ENCODE results near the gene USP53. TPM values are rescaled to one million over a fixed set of nuclear protein-coding genes. Genes with fewer than 3 reads are reported as not detected.
"Not testable (repeated sequence)": the region's sequence is repeated elsewhere in the genome, so short reads cannot be mapped to it uniquely, and the experiment has no call there.

Gene USP53
- polyA plus RNA-seq, 4 donors, result 4.9 to 25.5 (median 11.4) TPM

DNA sequence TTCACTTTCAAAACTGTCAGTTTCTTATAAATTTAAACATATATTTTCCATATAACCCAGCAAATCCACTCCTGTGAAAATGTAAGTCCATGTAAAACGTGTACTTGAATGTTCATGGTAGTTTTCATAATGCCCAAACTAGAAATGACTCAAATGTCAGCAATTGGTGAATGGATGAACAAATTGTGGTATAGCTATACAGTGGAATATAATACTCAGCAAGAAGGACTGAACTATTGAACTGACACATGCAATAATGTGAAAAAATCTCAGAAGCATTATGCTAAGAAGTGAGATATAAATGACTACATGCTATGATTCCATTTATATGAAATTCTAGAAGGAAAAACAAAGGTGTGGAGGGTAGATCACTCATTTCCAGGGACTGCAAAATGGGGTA, 52.2 kb downstream of the USP53 start:
- Histone ChIP-seq H3K36me3 (ENCODE audit: control insufficient read depth in 3 of 3, insufficient read depth in 2 of 3, low read depth in 1 of 3, low read length in 3 of 3) (peaks cover 0 to 7% (median 6%) of the 10 kb centered on the region in 3 donors), H3K27me3 (ENCODE audit: control insufficient read depth in 3 of 3, insufficient read depth in 3 of 3, low read length in 3 of 3) (no peaks in the 10 kb centered on the region), H3K9me3 (ENCODE audit: control insufficient read depth in 2 of 2, insufficient read depth in 1 of 2, low read depth in 1 of 2, low read length in 1 of 2) (no peaks in the 10 kb centered on the region), H3K4me3 (ENCODE audit: low read depth in 1 of 3, low read length in 3 of 3) (no peak overlapping the region), H3K27ac (ENCODE audit: low read depth in 1 of 3, low read length in 2 of 3) (no peak overlapping the region), H3K4me1 (ENCODE audit: control insufficient read depth in 3 of 3, insufficient read depth in 2 of 3, low read depth in 1 of 3, low read length in 2 of 3) (no peaks in the 10 kb centered on the region)
- FAIRE-seq (no peak), DNase-seq (no peak)
- WGBS, 3 donors, result 81 to 89% (median 84%) methylated on average over 1 of the region's 1 CpG

DNA sequence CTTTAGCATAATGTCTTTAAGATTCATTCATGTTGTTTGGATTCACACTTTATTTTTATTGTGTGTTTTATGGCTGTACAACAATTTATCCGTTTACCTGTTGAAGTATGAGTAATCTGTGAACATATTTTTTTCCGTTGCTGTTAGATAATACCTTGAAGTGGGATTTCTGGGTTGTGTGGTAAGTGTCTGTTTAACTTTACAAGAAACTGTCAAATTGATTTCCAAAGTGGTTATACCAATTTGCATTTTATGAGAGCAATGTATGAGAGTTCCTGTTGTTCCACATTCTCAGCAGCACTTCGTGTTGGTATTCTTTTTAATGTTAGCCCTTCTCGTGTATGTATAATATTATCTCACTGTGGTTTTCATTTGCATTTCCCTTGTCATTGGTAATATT, 53.6 kb downstream of the USP53 start:
- FAIRE-seq, result no peak
- Histone ChIP-seq H3K4me1 (ENCODE audit: control insufficient read depth in 3 of 3, insufficient read depth in 2 of 3, low read depth in 1 of 3, low read length in 2 of 3) (no peaks in the 10 kb centered on the region), H3K4me3 (ENCODE audit: low read depth in 1 of 3, low read length in 3 of 3) (no peak overlapping the region), H3K27ac (ENCODE audit: low read depth in 1 of 3, low read length in 2 of 3) (no peak overlapping the region), H3K27me3 (ENCODE audit: control insufficient read depth in 3 of 3, insufficient read depth in 3 of 3, low read length in 3 of 3) (no peaks in the 10 kb centered on the region), H3K9me3 (ENCODE audit: control insufficient read depth in 2 of 2, insufficient read depth in 1 of 2, low read depth in 1 of 2, low read length in 1 of 2) (no peaks in the 10 kb centered on the region), H3K36me3 (ENCODE audit: control insufficient read depth in 3 of 3, insufficient read depth in 2 of 3, low read depth in 1 of 3, low read length in 3 of 3) (peaks cover under 1 to 6% (median 5%) of the 10 kb centered on the region in 3 donors)
- DNase-seq, result no peak
- 71 to 81% (median 73%) methylated on average over 4 of the region's 4 CpGs for WGBS, 3 donors

DNA sequence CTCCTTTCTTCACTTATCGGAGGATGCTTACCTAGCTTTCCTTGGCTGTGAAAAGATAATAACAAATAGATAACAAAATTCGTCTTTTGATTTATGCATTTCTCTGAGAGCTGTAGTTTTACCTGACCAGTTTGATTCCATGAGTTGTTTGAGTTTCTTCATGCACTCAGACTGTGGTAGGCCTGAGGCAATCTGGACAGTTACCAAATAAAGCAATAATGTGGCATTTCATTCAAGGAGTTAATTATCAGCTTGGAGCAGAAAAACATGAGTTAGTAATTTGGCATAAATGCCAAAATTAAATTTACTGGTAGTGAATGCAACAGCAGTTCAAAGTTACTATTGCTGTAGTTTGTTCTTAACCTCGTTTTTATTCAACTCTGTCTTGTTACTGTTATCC, 56.0 kb downstream of the USP53 start:
- Histone ChIP-seq H3K27me3 (ENCODE audit: control insufficient read depth in 3 of 3, insufficient read depth in 3 of 3, low read length in 3 of 3) (no peaks in the 10 kb centered on the region), H3K4me3 (ENCODE audit: low read depth in 1 of 3, low read length in 3 of 3) (no peak overlapping the region), H3K27ac (ENCODE audit: low read depth in 1 of 3, low read length in 2 of 3) (no peak overlapping the region), H3K36me3 (ENCODE audit: control insufficient read depth in 3 of 3, insufficient read depth in 2 of 3, low read depth in 1 of 3, low read length in 3 of 3) (peaks cover 3 to 13% (median 13%) of the 10 kb centered on the region in 3 donors), H3K4me1 (ENCODE audit: control insufficient read depth in 3 of 3, insufficient read depth in 2 of 3, low read depth in 1 of 3, low read length in 2 of 3) (no peaks in the 10 kb centered on the region), H3K9me3 (ENCODE audit: control insufficient read depth in 2 of 2, insufficient read depth in 1 of 2, low read depth in 1 of 2, low read length in 1 of 2) (no peaks in the 10 kb centered on the region)
- DNase-seq, result no peak
- WGBS, 3 donors, result 88 to 93% (median 91%) methylated on average over 3 of the region's 3 CpGs
- no peak for FAIRE-seq

DNA sequence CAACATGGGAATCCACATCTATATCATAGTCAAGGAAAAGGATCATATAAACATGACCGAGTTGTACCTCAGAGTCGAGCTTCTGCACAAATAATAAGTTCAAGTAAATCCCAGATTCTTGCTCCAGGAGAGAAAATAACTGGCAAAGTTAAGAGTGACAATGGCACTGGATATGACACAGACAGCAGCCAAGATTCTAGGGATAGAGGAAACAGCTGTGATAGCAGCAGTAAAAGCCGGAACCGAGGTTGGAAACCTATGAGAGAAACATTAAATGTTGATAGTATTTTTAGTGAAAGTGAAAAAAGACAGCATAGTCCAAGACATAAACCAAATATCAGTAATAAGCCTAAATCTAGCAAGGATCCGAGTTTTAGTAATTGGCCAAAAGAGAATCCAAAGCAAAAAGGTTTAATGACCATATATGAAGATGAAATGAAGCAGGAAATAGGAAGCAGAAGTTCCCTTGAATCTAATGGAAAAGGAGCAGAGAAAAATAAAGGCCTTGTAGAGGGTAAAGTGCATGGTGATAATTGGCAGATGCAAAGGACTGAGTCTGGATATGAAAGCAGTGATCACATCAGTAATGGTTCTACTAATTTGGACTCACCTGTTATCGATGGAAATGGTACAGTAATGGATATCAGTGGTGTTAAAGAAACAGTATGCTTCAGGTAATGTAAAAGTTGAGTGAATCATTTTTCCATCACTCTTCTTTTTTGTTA, 59.0 kb downstream of the USP53 start:
- Histone ChIP-seq H3K4me3 (ENCODE audit: low read depth in 1 of 3, low read length in 3 of 3) (no peak overlapping the region), H3K9me3 (ENCODE audit: control insufficient read depth in 2 of 2, insufficient read depth in 1 of 2, low read depth in 1 of 2, low read length in 1 of 2) (no peaks in the 10 kb centered on the region), H3K27me3 (ENCODE audit: control insufficient read depth in 3 of 3, insufficient read depth in 3 of 3, low read length in 3 of 3) (no peaks in the 10 kb centered on the region), H3K4me1 (ENCODE audit: control insufficient read depth in 3 of 3, insufficient read depth in 2 of 3, low read depth in 1 of 3, low read length in 2 of 3) (no peaks in the 10 kb centered on the region), H3K27ac (ENCODE audit: low read depth in 1 of 3, low read length in 2 of 3) (no peak overlapping the region), H3K36me3 (ENCODE audit: control insufficient read depth in 3 of 3, insufficient read depth in 2 of 3, low read depth in 1 of 3, low read length in 3 of 3) (peaks cover 3 to 13% (median 11%) of the 10 kb centered on the region in 3 donors)
- DNase-seq, result no peak
- WGBS, 3 donors, result 79 to 86% (median 84%) methylated on average over 6 of the region's 6 CpGs
- no peak for FAIRE-seq

DNA sequence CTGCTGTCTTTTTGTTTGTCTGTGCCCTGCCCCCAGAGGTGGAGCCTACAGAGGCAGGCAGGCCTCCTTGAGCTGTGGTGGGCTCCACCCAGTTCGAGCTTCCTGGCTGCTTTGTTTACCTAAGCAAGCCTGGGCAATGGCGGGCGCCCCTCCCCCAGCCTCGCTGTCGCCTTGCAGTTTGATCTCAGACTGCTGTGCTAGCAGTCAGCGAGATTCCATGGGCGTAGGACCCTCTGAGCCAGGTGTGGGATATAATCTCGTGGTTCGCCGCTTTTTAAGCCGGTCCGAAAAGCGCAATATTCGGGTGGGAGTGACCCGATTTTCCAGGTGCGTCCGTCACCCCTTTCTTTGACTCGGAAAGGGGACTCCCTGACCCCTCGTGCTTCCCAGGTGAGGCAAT, 67.0 kb downstream of the USP53 start:
- not testable (repeated sequence) for H3K9me3 ChIP-seq (ENCODE audit: control insufficient read depth in 2 of 2, insufficient read depth in 1 of 2, low read depth in 1 of 2, low read length in 1 of 2); DNase-seq; H3K27ac ChIP-seq (ENCODE audit: low read depth in 1 of 3, low read length in 2 of 3); H3K27me3 ChIP-seq (ENCODE audit: control insufficient read depth in 3 of 3, insufficient read depth in 3 of 3, low read length in 3 of 3); H3K4me1 ChIP-seq (ENCODE audit: control insufficient read depth in 3 of 3, insufficient read depth in 2 of 3, low read depth in 1 of 3, low read length in 2 of 3); H3K36me3 ChIP-seq (ENCODE audit: control insufficient read depth in 3 of 3, insufficient read depth in 2 of 3, low read depth in 1 of 3, low read length in 3 of 3); H3K4me3 ChIP-seq (ENCODE audit: low read depth in 1 of 3, low read length in 3 of 3); FAIRE-seq
- 80 to 91% (median 87%) methylated on average over 4 to 19 of the region's 19 CpGs for WGBS, 3 donors

DNA sequence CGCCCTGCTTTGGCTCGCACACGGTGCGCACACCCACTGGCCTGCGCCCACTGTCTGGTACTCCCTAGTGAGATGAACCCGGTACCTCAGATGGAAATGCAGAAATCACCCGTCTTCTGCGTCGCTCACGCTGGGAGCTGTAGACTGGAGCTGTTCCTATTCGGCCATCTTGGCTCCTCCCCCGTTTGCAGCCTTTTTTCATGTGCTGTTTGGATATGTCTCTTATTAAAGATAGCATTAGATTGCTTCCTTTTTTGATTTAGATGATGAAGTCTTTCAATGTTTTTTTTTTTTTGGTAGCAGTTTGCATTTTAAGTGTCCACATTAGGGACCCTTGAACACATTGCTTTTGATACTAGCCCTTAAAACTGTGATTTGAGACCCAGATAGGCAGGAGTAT, 67.4 kb downstream of the USP53 start:
- not testable (repeated sequence) for H3K4me1 ChIP-seq (ENCODE audit: control insufficient read depth in 3 of 3, insufficient read depth in 2 of 3, low read depth in 1 of 3, low read length in 2 of 3); H3K27me3 ChIP-seq (ENCODE audit: control insufficient read depth in 3 of 3, insufficient read depth in 3 of 3, low read length in 3 of 3); DNase-seq; H3K9me3 ChIP-seq (ENCODE audit: control insufficient read depth in 2 of 2, insufficient read depth in 1 of 2, low read depth in 1 of 2, low read length in 1 of 2); H3K4me3 ChIP-seq (ENCODE audit: low read depth in 1 of 3, low read length in 3 of 3); H3K27ac ChIP-seq (ENCODE audit: low read depth in 1 of 3, low read length in 2 of 3); FAIRE-seq; H3K36me3 ChIP-seq (ENCODE audit: control insufficient read depth in 3 of 3, insufficient read depth in 2 of 3, low read depth in 1 of 3, low read length in 3 of 3)
- 95 to 98% (median 95%) methylated on average over 10 to 12 of the region's 12 CpGs for WGBS, 3 donors

DNA sequence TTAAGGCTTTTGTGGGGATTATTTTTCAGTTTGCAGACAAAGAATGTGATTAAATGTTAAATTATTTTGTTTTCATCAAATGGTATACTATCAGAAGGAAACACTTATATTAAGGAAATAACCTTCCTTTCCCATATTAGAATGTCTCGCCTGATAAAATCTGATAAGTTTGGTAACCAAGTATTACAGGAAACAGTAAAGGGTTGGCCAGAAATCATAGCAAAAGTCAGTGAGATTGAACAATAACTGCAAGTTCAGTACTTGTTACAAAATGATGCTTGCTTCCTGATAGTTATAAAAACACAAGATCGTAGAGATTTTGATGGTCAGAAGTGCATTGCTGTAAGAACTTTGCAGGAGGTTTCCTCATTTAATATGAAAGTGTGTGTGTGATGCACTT, 68.9 kb downstream of the USP53 start:
- DNase-seq, result no peak
- Histone ChIP-seq H3K27me3 (ENCODE audit: control insufficient read depth in 3 of 3, insufficient read depth in 3 of 3, low read length in 3 of 3) (no peaks in the 10 kb centered on the region), H3K27ac (ENCODE audit: low read depth in 1 of 3, low read length in 2 of 3) (no peak overlapping the region), H3K9me3 (ENCODE audit: control insufficient read depth in 2 of 2, insufficient read depth in 1 of 2, low read depth in 1 of 2, low read length in 1 of 2) (no peaks in the 10 kb centered on the region), H3K4me1 (ENCODE audit: control insufficient read depth in 3 of 3, insufficient read depth in 2 of 3, low read depth in 1 of 3, low read length in 2 of 3) (no peaks in the 10 kb centered on the region), H3K36me3 (ENCODE audit: control insufficient read depth in 3 of 3, insufficient read depth in 2 of 3, low read depth in 1 of 3, low read length in 3 of 3) (no peaks in the 10 kb centered on the region), H3K4me3 (ENCODE audit: low read depth in 1 of 3, low read length in 3 of 3) (no peak overlapping the region)
- FAIRE-seq, result no peak
- 75 to 88% (median 86%) methylated on average over 2 of the region's 2 CpGs for WGBS, 3 donors

DNA sequence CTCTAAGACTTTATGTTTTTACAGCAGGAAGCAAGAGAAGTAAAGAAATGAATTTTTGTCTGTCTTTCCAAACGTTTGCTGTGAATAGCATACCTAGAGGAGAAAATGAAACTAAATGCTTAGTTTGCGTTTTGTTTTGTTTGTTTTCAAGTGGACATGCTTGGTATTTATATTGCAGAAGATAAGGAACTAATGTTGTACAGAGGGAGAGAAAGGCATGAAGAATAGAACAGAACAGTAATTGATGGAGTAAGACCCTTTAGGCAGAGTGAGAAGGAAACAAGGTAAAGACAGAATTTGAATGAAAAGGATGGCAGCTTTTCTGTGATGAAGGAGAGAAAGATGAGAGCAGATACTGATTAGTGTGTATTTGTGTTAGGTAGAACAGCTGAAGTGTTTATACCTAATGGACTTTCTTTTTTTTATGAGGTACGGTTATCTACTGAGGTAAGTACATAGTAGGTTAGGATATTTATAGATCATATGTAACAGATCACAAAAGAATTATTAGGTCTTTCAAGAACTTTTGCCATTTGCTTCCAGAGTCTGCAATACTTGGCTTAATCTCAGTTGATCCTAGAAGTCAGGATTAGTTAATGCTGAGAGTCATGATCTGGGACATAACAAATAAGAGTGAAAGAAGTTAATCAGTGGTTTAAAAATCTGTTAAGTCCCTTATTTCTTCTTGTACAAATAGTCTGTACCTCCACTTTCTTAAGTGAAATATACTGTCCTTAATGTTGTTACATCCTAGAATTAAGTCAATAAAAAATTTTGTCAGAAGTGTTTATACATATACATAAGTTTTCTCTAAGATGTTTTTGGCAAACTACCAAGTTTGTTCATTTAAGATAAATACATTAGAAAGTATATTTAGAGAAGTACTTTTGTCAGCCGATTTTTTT, 72.6 kb downstream of the USP53 start:
- Histone ChIP-seq H3K4me1 (ENCODE audit: control insufficient read depth in 3 of 3, insufficient read depth in 2 of 3, low read depth in 1 of 3, low read length in 2 of 3) (no peaks in the 10 kb centered on the region), H3K9me3 (ENCODE audit: control insufficient read depth in 2 of 2, insufficient read depth in 1 of 2, low read depth in 1 of 2, low read length in 1 of 2) (no peaks in the 10 kb centered on the region), H3K27me3 (ENCODE audit: control insufficient read depth in 3 of 3, insufficient read depth in 3 of 3, low read length in 3 of 3) (no peaks in the 10 kb centered on the region), H3K27ac (ENCODE audit: low read depth in 1 of 3, low read length in 2 of 3) (peak overlapping the region in 1 of 3 donors; percentile 44), H3K36me3 (ENCODE audit: control insufficient read depth in 3 of 3, insufficient read depth in 2 of 3, low read depth in 1 of 3, low read length in 3 of 3) (peaks cover 0 to 4% (median 0%) of the 10 kb centered on the region in 3 donors), H3K4me3 (ENCODE audit: low read depth in 1 of 3, low read length in 3 of 3) (no peak overlapping the region)
- WGBS, 3 donors, result 13 to 23% (median 20%) methylated on average over 4 of the region's 4 CpGs
- DNase-seq (peak; percentile 40 to 42), FAIRE-seq (peak; percentile 26)
